ENCODE results near the gene ARHGEF10L.

DNA sequence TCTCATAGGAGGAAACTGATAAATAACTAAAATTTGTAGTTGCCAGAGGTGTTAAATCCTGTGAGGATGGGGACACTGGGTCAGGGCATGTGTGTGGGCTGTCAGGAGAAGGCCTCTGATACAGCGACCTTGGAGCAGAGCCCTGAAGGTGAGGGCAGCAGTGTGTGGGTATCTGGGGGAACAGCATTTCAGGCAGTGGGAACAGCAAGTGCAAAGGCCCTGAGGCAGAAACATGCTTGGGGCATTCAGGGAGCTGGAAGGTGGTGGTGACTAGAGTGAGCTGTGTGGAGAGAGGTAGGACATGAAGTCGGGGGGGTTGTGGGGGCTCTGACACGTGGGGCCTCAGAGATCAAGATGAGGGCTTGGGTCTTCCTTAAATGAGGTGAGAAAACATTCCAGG is 30.7 kb downstream of the ARHGEF10L start:
- TF ChIP-seq EZH2 (IDR thresholded peaks at IDR 0.05; ENCODE audit: low read length) (no peak), CTCF (optimal IDR thresholded peaks at IDR 0.05 in 1 of 3, IDR thresholded peaks at IDR 0.05 in 1 of 3, conservative IDR thresholded peaks at IDR 0.05 in 1 of 3; ENCODE audit: extremely low read depth in 1 of 3, insufficient read depth in 2 of 3, low read length in 3 of 3) (no peak)

Measured in keratinocyte (primary cell).